SK-N-SH (cell line): Measurements from ENCODE around the gene CDH4.

Experiments
- CTCF ChIP-seq: fragments of 200-600 bp; sonication (generic); IDR thresholded peaks from 2 replicates; pipeline ENCODE4 v1.6.1; 2017; ENCODE audit warnings: antibody characterized with exemption, mild to moderate bottlenecking, moderate library complexity
- EZH2phosphoT487 ChIP-seq: fragments of 200-600 bp; sonication (generic); IDR thresholded peaks from 2 replicates; pipeline ENCODE4 v1.6.1; 2017; ENCODE audit warnings: low read depth, mixed run types, mild to moderate bottlenecking, antibody characterized with exemption, moderate library complexity, borderline replicate concordance
- FOSL2 ChIP-seq: IDR thresholded peaks from 2 replicates; pipeline ENCODE4 v1.4.0; 2012; ENCODE audit warnings: low read depth, mild to moderate bottlenecking, moderate library complexity, borderline replicate concordance
- MXI1 ChIP-seq: IDR thresholded peaks from 2 replicates; pipeline ENCODE4 v1.6.1; 2012; ENCODE audit warnings: mild to moderate bottlenecking, low read depth, low read length, improper control_type of control experiment
- NFIC ChIP-seq: IDR thresholded peaks from 2 replicates; pipeline ENCODE4 v1.4.0; 2012; ENCODE audit warnings: borderline replicate concordance
- REST ChIP-seq: IDR thresholded peaks from 2 replicates; pipeline ENCODE4 v1.6.1; 2012; ENCODE audit warnings: mild to moderate bottlenecking, low read depth, low read length, moderate library complexity
- SMC3 ChIP-seq: IDR thresholded peaks from 2 replicates; pipeline ENCODE4 v1.6.1; 2012; ENCODE audit warnings: low read depth, low read length, improper control_type of control experiment
- ZBTB33 ChIP-seq: IDR thresholded peaks from 2 replicates; pipeline ENCODE4 v1.4.0; 2012; ENCODE audit warnings: low read depth, borderline replicate concordance

GRCh38 chr20:61974357-61974665 lies 722.2 kb downstream of the CDH4 start:
- no peak for TF ChIP-seq ZBTB33
- TF ChIP-seq CTCF, result no peak
- no peak for TF ChIP-seq FOSL2
- TF ChIP-seq NFIC, result no peak
- no peak for TF ChIP-seq EZH2phosphoT487
- no peak for TF ChIP-seq SMC3
- TF ChIP-seq MXI1, result no peak
- TF ChIP-seq REST, result no peak
